GM12878 (cell line): ENCODE data around the gene SYNGAP1. TPM values are rescaled to one million over a fixed set of nuclear protein-coding genes. Genes with fewer than 3 reads are reported as not detected.

Source experiments
- ATAC-seq: fragments of 200-7000 bp; cut with Tn5 transposase; 3 replicates; pipeline ENCODE4 v1.9.1; 2020; ENCODE audit warnings: mild to moderate bottlenecking, moderate library complexity
- BruUV-seq: library from RNA; stranded (reverse); fragments of 400-500 nt; replicated peaks from 2 replicates; lab custom pipeline; 2021; lab: Mats Ljungman, UMichigan
- CTCF ChIA-PET: fragments of 300-600 bp; sonication (Branson Sonifier 250); formaldehyde crosslinking; extraction: SDS; loops from one replicate; lab custom pipeline; 2021; ENCODE audit warnings: inconsistent platforms; lab: Yijun Ruan, JAX
- POLR2A ChIA-PET: fragments of 350-600 bp; formaldehyde crosslinking; extraction: SDS; loops from one replicate; lab custom pipeline; 2021; ENCODE audit warnings: inconsistent platforms; lab: Charles Lee
- RAD21 ChIA-PET: fragments of 300-600 bp; sonication (Branson Sonifier 250); formaldehyde crosslinking; loops from one replicate; lab custom pipeline; 2023; ENCODE audit warnings: antibody characterized with exemption; ENCODE audit not compliant: unreplicated experiment; lab: Charles Lee
- SMC1A ChIA-PET: fragments of 300-600 bp; sonication (Branson Sonifier 250); formaldehyde crosslinking; loops from one replicate; lab custom pipeline; 2023; ENCODE audit not compliant: unreplicated experiment, uncharacterized antibody; lab: Charles Lee
- DNase-seq: peaks from one replicate; pipeline ENCODE4 v3.0.0-alpha.2; 2011; ENCODE audit warnings: low read depth, low spot score
- FAIRE-seq: peaks from 3 replicates; lab custom pipeline; 2011; peaks lifted over from hg19 to GRCh38; lab: Jason Lieb, UNC
- H2AFZ ChIP-seq: 2 replicates; pipeline ENCODE4 v1.6.0; 2011; ENCODE audit warnings: low read depth, low read length, control low read depth; ENCODE audit not compliant: control insufficient read depth
- H3K27ac ChIP-seq: 2 replicates; pipeline ENCODE4 v1.5.1; 2011; ENCODE audit warnings: control low read depth; ENCODE audit not compliant: control insufficient read depth, insufficient read depth
- H3K27me3 ChIP-seq, 2 experiments: replicated peaks in 1 of 2; 2 replicates each; pipeline versions ENCODE4 v1.6.0 to v1.6.1; 2011; ENCODE audit warnings: low read length in 1 of 2; ENCODE audit not compliant: control insufficient read depth in 2 of 2, insufficient read depth in 2 of 2
- H3K36me3 ChIP-seq, 2 experiments: 2 replicates each; pipeline ENCODE4 v1.5.1; 2011; ENCODE audit warnings: low read length in 1 of 2; ENCODE audit not compliant: control insufficient read depth in 2 of 2, insufficient read depth in 2 of 2
- H3K4me1 ChIP-seq: 2 replicates; pipeline ENCODE4 v1.6.1; 2011; ENCODE audit warnings: mild to moderate bottlenecking, low read length, moderate library complexity, mixed read lengths; ENCODE audit not compliant: control insufficient read depth, insufficient read depth
- H3K4me2 ChIP-seq: 2 replicates; pipeline ENCODE4 v1.6.0; 2011; ENCODE audit warnings: control low read depth; ENCODE audit not compliant: control insufficient read depth, insufficient read depth
- H3K4me3 ChIP-seq: fragments of 200-600 bp; sonication (generic); 2 replicates; pipeline ENCODE4 v1.5.1; 2016
- H3K79me2 ChIP-seq: 2 replicates; pipeline ENCODE4 v1.6.0; 2011; ENCODE audit warnings: low read length; ENCODE audit not compliant: control insufficient read depth, insufficient read depth
- H3K9ac ChIP-seq: 2 replicates; pipeline ENCODE4 v1.8.0; 2011; ENCODE audit warnings: low read length, control low read depth, mixed read lengths; ENCODE audit not compliant: control insufficient read depth, insufficient read depth
- H3K9me3 ChIP-seq: replicated peaks from 3 replicates; pipeline ENCODE4 v1.5.1; 2011; ENCODE audit warnings: mild to moderate bottlenecking, low read length; ENCODE audit not compliant: control insufficient read depth, insufficient read depth
- H4K20me1 ChIP-seq: 2 replicates; pipeline ENCODE4 v1.6.0; 2011; ENCODE audit not compliant: control insufficient read depth, insufficient read depth
- BACH1 ChIP-seq: fragments of 450-650 bp; IDR thresholded peaks from 2 replicates; pipeline ENCODE4 v1.6.1; 2017; ENCODE audit warnings: mild to moderate bottlenecking, borderline replicate concordance
- BCL11A ChIP-seq: IDR thresholded peaks from 2 replicates; pipeline ENCODE4 v1.6.1; 2011; ENCODE audit warnings: low read depth, low read length
- BMI1 ChIP-seq: fragments of 450-650 bp; IDR thresholded peaks from 2 replicates; pipeline ENCODE4 v1.6.1; 2016; ENCODE audit warnings: mild to moderate bottlenecking, moderate library complexity, borderline replicate concordance
- CBX3 ChIP-seq: fragments of 200-600 bp; sonication (generic); IDR thresholded peaks from 2 replicates; pipeline ENCODE4 v1.6.1; 2016; ENCODE audit warnings: low read depth, borderline replicate concordance
- CHD2 ChIP-seq: IDR thresholded peaks from 2 replicates; pipeline ENCODE4 v1.6.1; 2011; ENCODE audit warnings: low read depth, low read length, improper control_type of control experiment, borderline replicate concordance
- CREB1 ChIP-seq: IDR thresholded peaks from 2 replicates; pipeline ENCODE4 v1.6.1; 2012; ENCODE audit warnings: low read depth, mild to moderate bottlenecking, inconsistent platforms
- HCFC1 ChIP-seq: fragments of 150-350 bp; IDR thresholded peaks from 2 replicates; pipeline ENCODE4 v1.6.1; 2014; ENCODE audit warnings: low read length
- HSF1 ChIP-seq: fragments of 150-350 bp; IDR thresholded peaks from 2 replicates; pipeline ENCODE4 v1.6.1; 2014; ENCODE audit warnings: mild to moderate bottlenecking, low read depth, low read length
- KLF5 ChIP-seq: fragments of 450-650 bp; IDR thresholded peaks from 2 replicates; pipeline ENCODE4 v1.6.1; 2014; ENCODE audit warnings: mild to moderate bottlenecking; ENCODE audit not compliant: partially characterized antibody
- MEF2B ChIP-seq: fragments of 450-650 bp; IDR thresholded peaks from 2 replicates; pipeline ENCODE4 v1.6.1; 2018; ENCODE audit warnings: mild to moderate bottlenecking, moderate library complexity; ENCODE audit not compliant: partially characterized antibody, poor library complexity, severe bottlenecking
- PAX8 ChIP-seq: fragments of 450-650 bp; IDR thresholded peaks from 2 replicates; pipeline ENCODE4 v1.6.1; 2017; ENCODE audit warnings: mild to moderate bottlenecking, moderate library complexity
- PBX3 ChIP-seq: IDR thresholded peaks from 2 replicates; pipeline ENCODE4 v1.6.1; 2011; ENCODE audit warnings: mild to moderate bottlenecking, low read depth, low read length, moderate library complexity; ENCODE audit not compliant: insufficient replicate concordance
- SRF ChIP-seq, 2 experiments: IDR thresholded peaks; 2 replicates each; pipeline ENCODE4 v1.6.1; 2011; ENCODE audit warnings: low read depth in 2 of 2, low read length in 2 of 2, mild to moderate bottlenecking in 1 of 2, moderate library complexity in 1 of 2
- TARDBP ChIP-seq: IDR thresholded peaks from 2 replicates; pipeline ENCODE4 v1.6.1; 2016; ENCODE audit warnings: borderline replicate concordance
- WRNIP1 ChIP-seq: IDR thresholded peaks from 2 replicates; pipeline ENCODE4 v1.6.1; 2011; ENCODE audit warnings: low read depth, low read length, improper control_type of control experiment, borderline replicate concordance
- ZBTB33 ChIP-seq: fragments of 450-650 bp; IDR thresholded peaks from 2 replicates; pipeline ENCODE4 v1.6.1; 2017; ENCODE audit warnings: mild to moderate bottlenecking
- ZBTB4 ChIP-seq: fragments of 450-650 bp; formaldehyde crosslinking; IDR thresholded peaks from 2 replicates; pipeline ENCODE4 v1.4.0; 2022; ENCODE audit warnings: mild to moderate bottlenecking, moderate library complexity
- ZNF217 ChIP-seq: fragments of 450-650 bp; IDR thresholded peaks from 2 replicates; pipeline ENCODE4 v1.6.1; 2017; ENCODE audit warnings: antibody characterized with exemption, mild to moderate bottlenecking
- WGBS: methylation state at CpG from one replicate; pipeline ENCODE4 v1.1.6; 2016; ENCODE audit warnings: low lambda C conversion rate; ENCODE audit not compliant: insufficient replicate concordance, insufficient coverage; ENCODE audit errors: missing lambda C conversion rate; 5-methylcytosine and 5-hydroxymethylcytosine counted together
- in situ Hi-C: fragments of 300-500 bp; cut with MboI; formaldehyde crosslinking; loops from 9 replicates; pipeline ENCODE4 v1.14.3; 2018; ENCODE audit warnings: mixed read lengths
- intact Hi-C: fragments of 100-400 bp; cut with micrococcal nuclease; formaldehyde crosslinking; loops from one replicate; pipeline ENCODE4 v1.14.2; 2022; ENCODE audit not compliant: unreplicated experiment
- polyA plus RNA-seq, 11 experiments: library from polyadenylated mRNA; depleted of rRNA in 4 of 11; unstranded in 6 of 11; stranded (reverse) in 5 of 11; fragments of >200 nt; fragmentation: Nextera tagmentation in 4 of 11; fragmentation: Illumina TruSeq in 1 of 11; extraction: Ambion mirVana in 4 of 11; extraction: Trizol in 1 of 11; gene quantifications; 1 replicate in 1 of 11; 2 replicates in 10 of 11; pipeline versions ENCODE4 v1.2.1 to v1.2.3, GENCODE V29; 2011 to 2016; ENCODE audit warnings: inconsistent platforms in 2 of 11, missing spikeins in 2 of 11, low read depth in 1 of 11
- total RNA-seq, 4 experiments: library from RNA; depleted of rRNA in 3 of 4; stranded (reverse); fragments of >200 nt in 3 of 4; fragmentation: Illumina TruSeq in 1 of 4; extraction: Trizol in 1 of 4; gene quantifications; 2 replicates each; pipeline versions ENCODE4 v1.2.1 to v1.2.3, GENCODE V29; 2013 to 2021

Gene SYNGAP1
- total and polyA plus RNA-seq, 10 of the 15 experiments (the other 5 are each of a cell fraction or from before 2014, with no cell fraction given): 0.05 to 9.2 (median 1.2) TPM

GRCh38 chr6:33483678-33484077, 63.8 kb downstream of the SYNGAP1 start:
- SMC1A ChIA-PET: interaction anchor here (0.6 kb wide), 1 partner anchor 45 kb away, joined by 3 read pairs; no protein-coding TSS in a partner anchor
- no peak for ATAC-seq
- Histone ChIP-seq H3K9ac (no peak overlapping the region), H3K4me3 (no peak overlapping the region), H3K36me3 (no peaks in the 10 kb centered on the region), H3K27ac (no peak overlapping the region), H3K9me3 (no peaks in the 10 kb centered on the region), H4K20me1 (no peaks in the 10 kb centered on the region), H3K4me1 (no peaks in the 10 kb centered on the region), H3K4me2 (no peak overlapping the region), H3K27me3 (no peaks in the 10 kb centered on the region; a peak in 1 of 4 replicates), H2AFZ (no peak overlapping the region), H3K79me2 (no peaks in the 10 kb centered on the region)
- CTCF ChIA-PET: no interaction called here
- 6% methylated on average over 3 of the region's 3 CpGs for whole genome bisulfite sequencing
- DNase-seq: no peak
- intact Hi-C loops (no loop called here), in situ Hi-C loops (no loop called here)
- no TSS peak for BruUV-seq
- FAIRE-seq: no peak
- RAD21 ChIA-PET: no interaction called here
- POLR2A ChIA-PET: interaction anchor here (0.5 kb wide), 1 partner anchor 197 kb away, joined by 5 read pairs; no protein-coding TSS in a partner anchor
- TF ChIP-seq BACH1 (no peak), CHD2 (no peak), TARDBP (no peak), WRNIP1 (no peak), ZBTB33 (no peak), CBX3 (no peak), MEF2B (no peak), HSF1 (no peak), PBX3 (no peak), BCL11A (no peak), BMI1 (no peak), SRF (IDR thresholded peaks at IDR 0.05; ENCODE audit: low read depth in 2 of 2, low read length in 2 of 2) (no peak), ZNF217 (no peak), PAX8 (no peak), KLF5 (no peak), CREB1 (no peak), ZBTB4 (CRISPR knock-in tag) (no peak), HCFC1 (no peak)
